CD14-positive monocyte (primary cell): ENCODE results near the gene ASPN. TPM values are rescaled to one million over a fixed set of nuclear protein-coding genes. Genes with fewer than 3 reads are reported as not detected.

Experiments used
- DNase-seq, 3 donors: peaks; one replicate each; pipeline ENCODE4 v3.0.0-alpha.2; 2011 to 2022
- H2AFZ ChIP-seq: 2 replicates; pipeline ENCODE4 v1.6.0; 2012; ENCODE audit warnings: mild to moderate bottlenecking, low read depth, low read length, inconsistent platforms; ENCODE audit not compliant: insufficient read depth, poor library complexity, severe bottlenecking
- H3K27ac ChIP-seq, 2 donors: 1 replicate in 1 of 2; 2 replicates in 1 of 2; pipeline ENCODE4 v1.5.1; 2012 to 2013; ENCODE audit warnings: low read length in 2 of 2, control low read depth in 1 of 2, inconsistent platforms in 1 of 2, low read depth in 1 of 2, mild to moderate bottlenecking in 1 of 2
- H3K27me3 ChIP-seq, 2 donors: one replicate each; pipeline versions ENCODE4 v1.6.0 to v1.6.1; 2011 to 2013; ENCODE audit warnings: low read length in 2 of 2; ENCODE audit not compliant: control insufficient read depth in 2 of 2, insufficient read depth in 2 of 2
- H3K36me3 ChIP-seq, 2 donors: replicated peaks in 1 of 2; 1 replicate in 1 of 2; 2 replicates in 1 of 2; pipeline versions ENCODE4 v1.5.1 to v1.6.1; 2012 to 2013; ENCODE audit warnings: low read length in 2 of 2, control low read depth in 1 of 2, inconsistent platforms in 1 of 2, mild to moderate bottlenecking in 1 of 2; ENCODE audit not compliant: insufficient read depth in 2 of 2, control insufficient read depth in 1 of 2
- H3K4me1 ChIP-seq, 2 donors: 1 replicate in 1 of 2; 2 replicates in 1 of 2; pipeline versions ENCODE4 v1.5.1 to v1.6.1; 2012 to 2013; ENCODE audit warnings: low read length in 2 of 2, control low read depth in 1 of 2, inconsistent platforms in 1 of 2, mild to moderate bottlenecking in 1 of 2, moderate library complexity in 1 of 2; ENCODE audit not compliant: insufficient read depth in 2 of 2, control insufficient read depth in 1 of 2
- H3K4me2 ChIP-seq: replicated peaks from 2 replicates; pipeline ENCODE3; 2012; ENCODE audit warnings: low read length, moderate library complexity, mild to moderate bottlenecking; ENCODE audit not compliant: poor library complexity, severe bottlenecking; ENCODE audit errors: extremely low read depth
- H3K4me3 ChIP-seq, 3 experiments: fragments of 200-600 bp in 1 of 3; sonication (generic) in 1 of 3; replicated peaks in 1 of 3; 1 replicate in 2 of 3; 2 replicates in 1 of 3; pipeline ENCODE4 v1.5.1; 2011 to 2013; ENCODE audit warnings: low read length in 3 of 3, mild to moderate bottlenecking in 3 of 3, control low read depth in 2 of 3, low read depth in 2 of 3, inconsistent platforms in 1 of 3, moderate library complexity in 1 of 3
- H3K79me2 ChIP-seq: 2 replicates; pipeline ENCODE4 v1.6.0; 2012; ENCODE audit warnings: mild to moderate bottlenecking, control low read depth, inconsistent platforms, low read length, moderate library complexity; ENCODE audit not compliant: insufficient read depth
- H3K9ac ChIP-seq: 2 replicates; pipeline ENCODE4 v1.6.0; 2017; ENCODE audit warnings: low read length, mild to moderate bottlenecking; ENCODE audit not compliant: insufficient read depth, poor library complexity, severe bottlenecking
- H3K9me3 ChIP-seq, 2 donors: replicated peaks in 1 of 2; 1 replicate in 1 of 2; 2 replicates in 1 of 2; pipeline versions ENCODE4 v1.5.1 to v1.6.1; 2012 to 2013; ENCODE audit warnings: low read length in 2 of 2, control low read depth in 1 of 2; ENCODE audit not compliant: control insufficient read depth in 1 of 2, insufficient read depth in 1 of 2
- H4K20me1 ChIP-seq: 2 replicates; pipeline ENCODE4 v1.6.0; 2012; ENCODE audit warnings: mild to moderate bottlenecking, low read length, control low read depth, moderate library complexity; ENCODE audit not compliant: insufficient read depth
- H3K27ac Mint-ChIP-seq, 7 donors: one replicate each; pipeline ENCODE4 v1.8.0; 2020; ENCODE audit warnings: mild to moderate bottlenecking in 7 of 7, mixed read lengths in 7 of 7, moderate library complexity in 6 of 7, inconsistent platforms in 2 of 7
- H3K27me3 Mint-ChIP-seq, 3 donors: one replicate each; pipeline ENCODE4 v1.8.0; 2021 to 2022; ENCODE audit warnings: low read depth in 3 of 3, mild to moderate bottlenecking in 3 of 3, mixed read lengths in 3 of 3, moderate library complexity in 3 of 3, inconsistent platforms in 1 of 3
- H3K36me3 Mint-ChIP-seq, 2 donors: one replicate each; pipeline ENCODE4 v1.8.0; 2020; ENCODE audit warnings: mixed read lengths in 2 of 2, inconsistent platforms in 1 of 2, mild to moderate bottlenecking in 1 of 2
- H3K4me1 Mint-ChIP-seq: one replicate; pipeline ENCODE4 v1.8.0; 2020; ENCODE audit warnings: mild to moderate bottlenecking, mixed read lengths
- H3K4me3 Mint-ChIP-seq, 2 donors: one replicate each; pipeline ENCODE4 v1.8.0; 2020; ENCODE audit warnings: mild to moderate bottlenecking in 2 of 2, mixed read lengths in 2 of 2, moderate library complexity in 1 of 2
- H3K9me3 Mint-ChIP-seq, 7 donors: one replicate each; pipeline ENCODE4 v1.8.0; 2020 to 2022; ENCODE audit warnings: mixed read lengths in 7 of 7, mild to moderate bottlenecking in 6 of 7, moderate library complexity in 6 of 7, inconsistent platforms in 2 of 7
- CTCF ChIP-seq: fragments of 200-600 bp; IDR thresholded peaks from one replicate; pipeline ENCODE4 v1.8.0; 2022; ENCODE audit warnings: antibody characterized with exemption, mild to moderate bottlenecking
- WGBS: methylation state at CpG from one replicate; pipeline ENCODE4 v1.1.5; 2013; ENCODE audit warnings: missing lambda C conversion rate; ENCODE audit not compliant: insufficient coverage; 5-methylcytosine and 5-hydroxymethylcytosine counted together
- intact Hi-C, 2 donors: fragments of 100-400 bp; cut with micrococcal nuclease; formaldehyde crosslinking; loops; one replicate each; pipeline versions ENCODE4 v1.15.0 to v1.15.1; 2023
- polyA plus RNA-seq, 3 donors: library from polyadenylated mRNA; depleted of rRNA in 1 of 3; unstranded in 2 of 3; stranded (reverse) in 1 of 3; fragments of 300-500 nt in 2 of 3; fragments of >200 nt in 1 of 3; fragmentation: Illumina TruSeq in 2 of 3; gene quantifications; 1 replicate in 2 of 3; 2 replicates in 1 of 3; pipeline ENCODE4 v1.2.3, GENCODE V29; 2012 to 2021

The ASPN gene
- polyA plus RNA-seq, 3 donors = not detected

DNA sequence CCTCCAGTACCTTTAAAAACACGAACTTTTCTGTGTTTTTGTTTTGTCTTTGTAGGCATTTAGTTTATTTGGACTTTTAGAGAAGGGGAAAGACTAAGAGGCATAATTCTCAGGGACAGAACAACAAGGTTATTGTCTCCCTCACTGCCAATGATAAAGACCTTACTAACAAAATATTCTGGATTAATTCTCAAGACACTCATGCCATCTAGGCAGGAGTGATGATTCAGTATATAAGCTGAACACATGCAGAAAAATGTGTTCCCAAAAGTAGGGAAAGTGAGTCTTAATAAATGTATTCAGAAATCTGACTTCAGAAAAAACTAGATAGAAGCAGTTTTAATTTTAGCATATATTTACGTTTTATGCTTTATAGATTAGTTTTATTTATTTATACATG, 17.4 kb upstream of the ASPN start:
- Histone ChIP-seq H3K27ac (no peak overlapping the region), H3K79me2 (no peaks in the 10 kb centered on the region), H2AFZ (no peak overlapping the region), H4K20me1 (no peaks in the 10 kb centered on the region), H3K9me3 (no peaks in the 10 kb centered on the region), H3K9ac (no peak overlapping the region), H3K4me3 (no peak overlapping the region), H3K36me3 (no peaks in the 10 kb centered on the region), H3K27me3 (no peaks in the 10 kb centered on the region), H3K4me1 (no peaks in the 10 kb centered on the region), H3K4me2 (no peak overlapping the region)
- no peaks in the 10 kb centered on the region for H3K27me3 Mint-ChIP-seq
- no peak for DNase-seq
- WGBS = no CpG with 5 or more reads among the region's 2 CpGs
- TF ChIP-seq CTCF = no peak
- peaks cover 0 to 3% of the 10 kb centered on the region in 2 donors for H3K36me3 Mint-ChIP-seq
- no peak overlapping the region for H3K27ac Mint-ChIP-seq
- H3K4me1 Mint-ChIP-seq = peaks cover 4% of the 10 kb centered on the region
- intact Hi-C loops = no loop called here
- H3K4me3 Mint-ChIP-seq = no peak overlapping the region
- H3K9me3 Mint-ChIP-seq = no peaks in the 10 kb centered on the region

DNA sequence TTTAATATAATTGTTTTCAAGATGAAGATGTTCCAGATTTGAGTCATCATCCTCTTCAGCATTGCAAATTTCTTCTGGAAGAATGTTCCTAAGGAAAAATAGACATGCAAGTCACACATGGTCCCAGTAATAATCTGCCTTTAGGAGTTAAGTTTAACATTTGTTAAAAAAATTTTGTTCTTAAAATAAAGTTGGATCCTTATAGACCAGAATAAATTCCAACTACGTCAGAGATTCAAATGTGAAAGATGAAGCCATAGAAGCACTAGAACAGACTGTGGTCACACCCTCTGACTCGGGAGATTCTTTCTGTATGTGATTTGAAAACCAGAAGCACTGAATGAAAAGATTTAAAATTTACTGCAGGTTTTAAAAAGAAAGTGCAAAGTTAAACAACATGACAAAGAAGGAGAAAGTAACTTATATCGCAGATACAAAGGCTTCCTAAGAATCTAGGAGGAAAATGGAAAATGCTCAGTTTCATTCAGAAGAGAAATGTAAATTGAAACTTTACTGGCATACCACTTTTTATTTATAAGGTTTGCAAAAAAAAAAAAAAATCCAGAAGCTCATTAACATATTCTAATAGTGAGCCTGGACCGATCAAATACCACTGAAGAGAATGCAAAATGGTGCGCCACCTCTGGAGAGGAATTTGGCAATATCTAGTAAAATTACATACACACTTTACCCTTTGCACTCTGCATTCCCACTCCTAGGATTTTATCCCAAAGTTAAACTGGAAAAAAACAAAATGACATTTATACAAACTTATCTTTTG, 14.3 kb upstream of the ASPN start:
- Histone ChIP-seq H3K79me2 (no peaks in the 10 kb centered on the region), H3K4me1 (no peaks in the 10 kb centered on the region), H3K4me2 (no peak overlapping the region), H3K9me3 (no peaks in the 10 kb centered on the region), H3K9ac (no peak overlapping the region), H3K4me3 (no peak overlapping the region), H3K36me3 (no peaks in the 10 kb centered on the region), H3K27ac (no peak overlapping the region), H4K20me1 (no peaks in the 10 kb centered on the region), H2AFZ (no peak overlapping the region), H3K27me3 (no peaks in the 10 kb centered on the region)
- DNase-seq = no peak
- Mint-ChIP-seq H3K4me3 (no peak overlapping the region), H3K27me3 (peaks cover 0 to 3% (median 0%) of the 10 kb centered on the region in 3 donors), H3K27ac (no peak overlapping the region), H3K9me3 (no peaks in the 10 kb centered on the region), H3K36me3 (peaks cover 1 to 3% of the 10 kb centered on the region in 2 donors), H3K4me1 (no peaks in the 10 kb centered on the region)
- WGBS = 100% methylated on average over 1 of the region's 5 CpGs
- no peak for TF ChIP-seq CTCF
- intact Hi-C loops = no loop called here
